Loucy (cell line): Measurements from ENCODE around the gene SLC26A9.

Experiments
- CTCF ChIP-seq: fragments of 200-600 bp; sonication (generic); conservative IDR thresholded peaks from 2 replicates; pipeline ENCODE4 v1.5.1; 2014; ENCODE audit warnings: mild to moderate bottlenecking, antibody characterized with exemption, low read length
- EZH2phosphoT487 ChIP-seq: fragments of 200-600 bp; IDR thresholded peaks from 2 replicates; pipeline ENCODE4 v1.6.1; 2018; ENCODE audit warnings: antibody characterized with exemption, mild to moderate bottlenecking, moderate library complexity, borderline replicate concordance

GRCh38 chr1:205945069-205945468, 1.8 kb upstream of the SLC26A9 start:
- no peak for TF ChIP-seq CTCF
- no peak for TF ChIP-seq EZH2phosphoT487
